CD4-positive, alpha-beta T cell treated with Interleukin-4 for 1 hour (primary cell): ENCODE data around the gene VPS13C.

Experiments
- DNase-seq, 2 donors: peaks; one replicate each; pipeline ENCODE4 v3.0.0-alpha.2; 2020 to 2022

VPS13C gene

GRCh38 chr15:61807281-61807929, 252.8 kb downstream of the VPS13C start:
- DNase-seq, result no peak
